Esophagus squamous epithelium (tissue), 4 donors: ENCODE measurements around the gene PNMA5.
"Not testable (repeated sequence)": the region's sequence is repeated elsewhere in the genome, so short reads cannot be mapped to it uniquely, and the experiment has no call there.

ENCODE experiments used
- CTCF ChIP-seq, 6 experiments: fragments of 450-650 bp in 4 of 6; fragments of 200-600 bp in 2 of 6; sonication (generic) in 2 of 6; IDR thresholded peaks; one replicate each; pipeline ENCODE4 v1.5.1; 2016 to 2019; ENCODE audit warnings: antibody characterized with exemption in 6 of 6, mild to moderate bottlenecking in 4 of 6, moderate library complexity in 4 of 6
- POLR2A ChIP-seq, 4 donors: fragments of 450-650 bp; IDR thresholded peaks; one replicate each; pipeline ENCODE4 v1.6.1; 2017; ENCODE audit warnings: antibody characterized with exemption in 4 of 4, mild to moderate bottlenecking in 4 of 4, moderate library complexity in 3 of 4

- not testable (repeated sequence) for TF ChIP-seq POLR2A, CTCF (IDR thresholded peaks at IDR 0.05)
These were observed 8.3 kb upstream of the PNMA5 start for GRCh38 chrX:153002182-153002581.
